ENCODE measurements around the gene ZNF85.
"Not testable (repeated sequence)": the region's sequence is repeated elsewhere in the genome, so short reads cannot be mapped to it uniquely, and the experiment has no call there.

ZNF85 gene

DNA sequence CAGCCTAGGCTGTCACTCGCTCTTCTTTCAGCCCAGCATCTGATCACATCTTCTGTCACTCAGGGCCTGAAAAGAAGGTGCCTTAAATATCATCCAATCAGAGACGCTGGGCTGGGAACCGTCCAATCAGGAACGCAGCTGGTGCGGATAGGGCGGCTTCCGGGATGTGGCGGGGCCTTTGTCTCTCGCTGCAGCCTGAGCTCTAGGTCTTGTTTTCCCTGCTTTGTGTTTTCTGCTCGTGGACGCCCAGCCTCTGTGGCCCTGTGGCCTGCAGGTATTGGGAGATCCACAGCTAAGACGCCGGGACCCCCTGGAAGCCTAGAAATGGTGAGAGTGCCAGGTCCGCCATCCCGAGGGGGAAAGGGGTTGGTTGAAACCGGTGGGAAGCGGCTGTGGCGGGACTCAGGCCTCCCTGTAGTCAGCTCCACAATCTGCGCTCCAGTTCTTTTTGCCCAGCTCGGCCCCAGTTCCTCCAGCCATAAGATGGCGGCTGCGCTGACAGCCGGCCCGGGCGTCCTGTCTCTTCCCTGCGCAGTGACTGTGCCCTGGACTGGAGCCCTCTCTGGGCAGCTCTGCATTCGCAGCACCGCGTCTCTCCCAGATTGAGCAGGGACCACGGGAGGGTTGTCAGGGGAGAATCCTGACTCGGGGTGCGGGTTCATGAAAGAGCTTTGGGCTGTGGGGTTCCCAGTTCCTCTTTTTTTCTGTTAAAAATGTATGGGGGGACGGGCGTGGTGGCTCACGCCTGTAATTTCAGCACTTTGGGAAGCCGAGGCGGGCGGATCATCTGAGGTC is at the start of gene ZNF85:
Gene ZNF85, plus strand, starts transcription at position 175 of the 795 bp plus-strand sequence. Its CDS starts 150 bp downstream, at position 325.
- DNase-seq, result peak; percentile 87 to 97 (median 93)

DNA sequence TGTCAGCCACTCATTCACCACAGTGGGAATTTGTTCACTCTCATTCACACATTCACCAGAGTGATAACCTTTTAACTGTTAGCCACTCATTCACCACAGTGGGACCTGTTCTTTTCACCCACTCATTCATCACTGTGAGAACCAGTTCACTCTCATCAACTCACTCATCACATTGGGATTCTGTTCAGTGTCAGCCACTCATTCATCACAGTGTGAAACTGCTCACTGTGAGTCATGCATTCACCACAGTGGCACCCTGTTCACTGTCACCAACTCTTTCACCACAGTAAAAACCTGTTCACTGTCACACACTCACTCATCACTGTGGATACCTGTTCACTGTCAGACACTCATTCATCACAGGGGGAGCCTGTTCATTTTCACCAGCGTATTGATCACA is 43.5 kb upstream of the ZNF85 start:
- DNase-seq, result no peak

DNA sequence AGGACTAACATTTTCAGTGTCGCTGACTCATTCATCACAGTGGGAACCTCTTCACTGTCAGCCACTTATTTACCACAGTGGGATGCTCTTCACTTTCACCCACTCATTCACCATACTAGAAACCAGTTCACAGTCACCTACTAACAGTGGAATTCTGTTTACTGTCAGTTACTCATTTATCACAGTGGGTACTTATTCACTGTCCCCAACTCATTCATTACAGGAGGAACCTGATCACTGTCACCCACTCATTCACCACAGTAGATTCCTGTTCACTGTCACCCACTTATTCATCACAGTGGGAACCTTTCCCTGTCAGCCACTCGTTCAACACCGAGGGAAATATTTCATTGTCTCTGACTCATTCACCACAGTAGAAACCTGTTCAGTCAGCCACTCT is 10.1 kb upstream of the ZNF85 start:
- no peak for DNase-seq

DNA sequence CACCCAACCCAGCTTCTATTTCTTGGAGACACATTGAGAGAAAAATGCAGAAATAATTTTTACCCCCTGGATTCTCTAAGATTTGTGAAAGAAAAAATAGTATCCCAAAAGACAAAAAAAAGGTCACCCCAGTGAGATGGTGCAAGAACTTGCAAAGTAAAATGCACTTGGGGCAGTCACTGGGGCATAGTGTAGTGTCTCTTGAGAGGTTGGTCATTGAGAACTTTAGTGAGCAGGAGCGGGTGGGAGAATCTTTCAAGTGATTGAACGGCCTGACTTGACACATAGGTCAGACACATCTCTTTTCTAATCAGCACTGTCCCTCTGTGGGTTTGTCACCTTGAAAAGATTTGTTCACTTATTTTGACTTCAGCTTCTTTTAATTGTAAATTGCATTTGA is 2.4 kb downstream of the ZNF85 start:
- no peak for DNase-seq

DNA sequence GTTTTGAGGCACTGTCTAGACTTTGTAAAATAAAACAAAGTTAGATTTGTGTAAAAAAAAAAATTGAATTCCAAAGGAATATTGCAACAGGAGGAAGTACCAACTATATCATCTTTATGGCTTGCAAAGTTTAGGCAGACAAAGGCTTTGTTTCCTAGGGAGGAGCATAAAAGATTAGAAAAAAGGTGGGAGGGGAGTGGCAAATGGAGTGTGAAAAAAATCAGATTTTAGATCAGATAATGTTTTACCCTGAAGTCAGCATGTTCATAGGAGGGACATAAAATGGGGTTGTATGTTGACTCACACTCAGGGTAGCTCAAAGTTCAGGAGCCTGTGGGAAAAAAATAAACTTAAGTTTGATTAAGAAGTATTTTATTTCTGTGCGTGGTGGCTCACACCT is 3.7 kb downstream of the ZNF85 start:
- DNase-seq, result no peak

DNA sequence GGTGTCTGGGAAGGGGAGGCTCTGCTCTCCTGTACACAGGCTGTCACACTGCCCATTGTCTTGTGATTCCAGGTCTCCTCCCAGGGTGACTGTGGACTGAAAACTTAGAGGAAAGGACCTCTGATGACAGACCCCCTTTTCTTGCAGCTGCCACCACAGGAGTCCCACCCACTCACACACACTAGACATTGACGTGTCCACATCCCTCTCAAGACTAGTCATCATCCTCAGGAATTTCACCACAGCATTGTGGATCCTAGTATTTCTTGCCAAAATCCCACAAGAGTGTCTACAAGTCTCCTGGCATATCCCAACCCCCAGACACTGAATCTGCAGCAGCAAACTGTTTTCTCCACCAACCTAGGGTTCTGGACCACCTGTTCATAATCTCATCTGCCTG is 5.3 kb downstream of the ZNF85 start:
- no peak for DNase-seq

DNA sequence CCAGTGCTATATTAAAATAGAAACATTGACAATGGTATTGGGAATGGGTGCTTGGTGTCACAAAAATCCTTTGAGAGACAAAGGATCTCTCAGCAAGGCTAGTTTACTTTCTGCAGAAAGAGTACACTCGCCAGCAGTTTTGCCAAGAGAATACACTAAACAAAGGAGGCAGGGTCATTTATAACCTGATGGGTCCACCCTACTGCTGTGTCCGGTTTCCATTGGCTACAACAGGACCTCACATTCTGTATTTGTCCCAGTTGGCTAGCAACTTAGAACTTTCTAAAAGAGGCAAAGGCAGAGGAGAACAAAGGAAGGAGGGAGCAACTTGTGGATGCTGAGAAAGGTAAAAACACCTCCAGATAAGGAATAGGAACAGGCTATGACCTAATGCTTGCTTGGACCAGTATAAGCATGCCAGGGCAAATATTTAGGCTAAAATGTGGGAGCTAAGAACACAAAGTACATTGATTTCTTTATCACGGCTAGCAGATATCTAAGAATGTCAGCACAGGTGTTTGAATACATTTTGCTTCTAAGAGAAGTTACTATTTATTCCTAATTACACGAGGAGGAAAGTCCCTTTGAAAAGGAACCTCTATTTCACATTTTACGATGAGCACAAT is 13.4 kb downstream of the ZNF85 start:
- not testable (repeated sequence) for DNase-seq

DNA sequence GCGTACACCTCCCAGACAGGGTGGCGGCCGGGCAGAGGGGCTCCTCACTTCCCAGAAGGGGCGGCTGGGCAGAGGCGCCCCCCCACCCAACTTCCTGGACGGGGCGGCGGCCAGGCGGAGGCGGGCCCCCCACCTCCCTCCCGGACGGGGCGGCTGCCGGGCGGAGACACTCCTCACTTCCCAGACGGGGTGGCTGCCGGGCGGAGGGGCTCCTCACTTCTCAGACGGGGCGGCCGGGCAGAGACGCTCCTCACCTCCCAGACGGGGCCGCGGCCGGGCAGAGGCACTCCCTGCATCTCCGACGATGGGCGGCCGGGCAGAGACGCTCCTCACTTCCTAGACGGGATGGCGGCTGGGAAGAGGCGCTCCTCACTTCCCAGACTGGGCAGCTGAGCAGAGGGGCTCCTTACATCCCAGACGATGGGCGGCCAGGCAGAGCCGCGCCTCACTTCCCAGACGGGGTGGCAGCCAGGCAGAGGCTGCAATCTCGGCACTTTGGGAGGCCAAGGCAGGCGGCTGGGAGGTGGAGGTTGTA is 29.6 kb downstream of the ZNF85 start:
- not testable (repeated sequence) for DNase-seq

DNA sequence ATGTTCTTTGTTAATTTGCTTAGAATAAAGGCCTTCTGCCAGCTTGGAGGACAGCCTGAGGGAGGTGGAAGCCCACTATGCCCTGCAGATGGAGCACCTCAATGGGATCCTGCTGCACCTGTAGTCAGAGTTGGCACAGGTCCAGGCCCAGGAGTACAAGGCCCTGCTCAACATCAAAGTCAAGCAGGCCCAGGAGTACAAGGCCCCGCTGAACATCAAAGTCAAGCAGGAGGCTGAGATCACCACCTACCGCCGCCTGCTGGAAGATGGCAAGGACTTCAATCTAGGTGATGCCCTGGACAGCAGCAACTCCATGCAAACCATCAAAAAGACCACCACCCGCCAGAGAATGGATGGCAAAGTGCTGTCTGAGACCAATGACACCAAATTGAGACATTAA is 41.7 kb downstream of the ZNF85 start:
- peak in 1 of 3 experiments; percentile 32 for DNase-seq

DNA sequence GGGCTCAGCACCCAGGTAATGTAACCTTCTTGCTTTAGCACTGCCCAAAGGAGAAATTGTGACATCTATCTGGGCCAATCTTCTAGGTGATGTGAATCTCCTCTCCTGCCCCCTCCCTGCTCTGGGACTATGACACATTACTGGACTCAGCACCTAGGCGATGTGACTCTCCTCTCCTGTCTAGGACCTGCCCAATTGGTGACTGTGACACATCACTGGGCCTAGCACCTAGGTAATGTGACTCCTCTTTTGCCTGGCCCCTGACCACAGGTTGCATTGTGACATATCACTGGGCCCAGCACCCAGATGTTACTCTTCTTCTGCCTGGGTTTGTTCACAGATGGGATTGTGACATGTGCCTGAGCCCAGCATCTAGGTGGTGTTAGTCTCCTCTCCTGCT is 45.0 kb downstream of the ZNF85 start:
- DNase-seq, result no peak

DNA sequence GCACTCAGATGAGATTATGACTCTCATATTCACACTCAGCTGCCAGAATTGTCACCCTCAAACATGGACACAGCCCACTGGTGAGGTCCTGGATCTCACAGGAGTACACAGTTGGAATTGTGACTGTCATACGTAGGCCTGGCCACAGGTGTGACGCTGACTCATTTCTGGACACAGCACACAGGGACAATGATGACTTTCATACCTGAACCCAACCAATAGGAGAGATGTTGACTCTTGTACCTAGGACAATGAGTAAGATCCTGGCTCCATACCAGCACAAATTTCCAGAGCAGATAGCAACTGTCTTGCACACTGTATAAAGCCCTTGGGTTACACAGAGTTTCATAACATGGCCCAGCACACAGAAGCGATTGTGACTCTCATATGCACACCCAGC is 46.4 kb downstream of the ZNF85 start:
- DNase-seq, result no peak

DNA sequence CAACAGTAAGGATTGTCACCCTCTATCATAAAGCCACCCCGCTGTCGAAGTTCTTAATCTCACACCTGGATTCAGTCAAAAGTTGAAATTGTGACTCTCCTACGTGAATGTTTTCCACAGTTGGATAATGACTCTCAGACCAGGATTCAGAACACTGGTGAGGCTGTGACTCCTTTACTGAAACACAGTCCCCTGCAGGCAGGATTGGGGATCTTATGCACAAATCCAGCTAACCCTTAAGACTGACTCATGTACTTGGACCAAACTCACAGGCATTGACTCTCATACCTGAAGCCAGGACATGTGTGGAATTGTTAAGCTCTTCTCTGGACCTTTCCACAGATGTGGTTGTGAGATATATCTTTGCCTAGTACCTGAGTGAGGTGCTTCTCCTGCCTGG is 46.8 kb downstream of the ZNF85 start:
- no peak for DNase-seq

DNA sequence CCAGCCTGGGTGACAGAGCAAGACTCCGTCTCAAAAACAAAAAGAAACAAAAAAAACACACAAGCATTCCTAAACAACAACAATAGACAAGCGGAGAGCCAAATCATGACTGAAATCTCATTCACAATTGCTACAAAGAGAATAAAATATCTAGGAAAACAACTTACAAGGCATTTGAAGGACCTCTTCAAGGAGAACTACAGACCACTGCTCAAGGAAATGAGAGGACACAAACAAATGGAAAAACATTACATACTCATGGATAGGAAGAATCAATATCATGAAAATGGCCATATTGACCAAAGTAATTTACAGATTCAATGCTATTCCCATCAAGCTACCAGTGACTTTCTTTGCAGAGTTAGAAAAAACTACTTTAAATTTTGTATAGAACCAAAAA is 69.7 kb downstream of the ZNF85 start:
- DNase-seq, result not testable (repeated sequence)

DNA sequence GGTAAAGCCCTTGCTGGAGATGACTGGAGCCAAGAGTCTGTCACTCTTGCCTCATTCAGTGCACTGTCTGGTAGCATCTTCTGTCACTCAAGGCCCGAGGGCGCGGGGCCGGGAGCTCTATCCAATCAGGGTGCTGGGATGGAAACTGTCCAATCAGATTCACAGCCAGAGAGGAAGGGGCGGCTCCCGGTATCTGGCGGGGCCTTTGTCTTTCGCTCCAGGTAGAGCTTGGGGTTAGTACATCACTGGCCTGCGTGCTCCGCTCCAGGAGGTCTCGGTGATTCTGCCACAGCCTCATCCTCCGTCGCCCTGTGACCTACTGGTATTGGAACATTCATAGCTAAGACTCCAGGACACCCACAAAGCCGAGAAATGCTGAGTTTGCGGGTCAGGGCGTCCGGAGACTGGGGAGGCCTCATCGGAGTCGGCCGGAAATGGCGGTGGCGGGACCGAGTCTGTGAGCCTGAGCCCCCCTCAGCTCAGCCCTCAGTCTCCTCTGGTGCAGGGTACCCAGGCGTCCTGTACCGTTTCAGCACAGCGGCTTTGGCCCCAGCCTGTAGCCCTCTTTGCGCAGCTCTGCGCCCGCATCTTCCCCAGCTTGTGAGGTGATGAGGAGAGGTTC is 76.8 kb downstream of the ZNF85 start:
- DNase-seq, result peak; percentile 59 to 91 (median 81)

Measured in NCI-H1417 (cell line).